ENCODE data around the gene TENM4. TPM values are rescaled to one million over a fixed set of nuclear protein-coding genes. Genes with fewer than 3 reads are reported as not detected.
A peak's percentile ranks its signal among the peaks of the same experiment; 100 is the strongest.
"Not testable (repeated sequence)": the region's sequence is repeated elsewhere in the genome, so short reads cannot be mapped to it uniquely, and the experiment has no call there.

Gene TENM4
- total RNA-seq, 1 donor from 2014 or later = not detected

GRCh38 chr11:78986305-78986704 lies 454.5 kb downstream of the TENM4 start:
- DNase-seq (ENCODE audit: low read depth in 2 of 2) = no peak

- DNase-seq (ENCODE audit: low read depth in 2 of 2) = no peak
Observed at GRCh38 chr11:78985663-78986062, 455.2 kb downstream of the TENM4 start.

- DNase-seq (ENCODE audit: low read depth in 2 of 2) = no peak
Observed at GRCh38 chr11:78982473-78982872, 458.4 kb downstream of the TENM4 start.

GRCh38 chr11:78981153-78981552 lies 459.7 kb downstream of the TENM4 start:
- no peak for DNase-seq (ENCODE audit: low read depth in 2 of 2)

DNA sequence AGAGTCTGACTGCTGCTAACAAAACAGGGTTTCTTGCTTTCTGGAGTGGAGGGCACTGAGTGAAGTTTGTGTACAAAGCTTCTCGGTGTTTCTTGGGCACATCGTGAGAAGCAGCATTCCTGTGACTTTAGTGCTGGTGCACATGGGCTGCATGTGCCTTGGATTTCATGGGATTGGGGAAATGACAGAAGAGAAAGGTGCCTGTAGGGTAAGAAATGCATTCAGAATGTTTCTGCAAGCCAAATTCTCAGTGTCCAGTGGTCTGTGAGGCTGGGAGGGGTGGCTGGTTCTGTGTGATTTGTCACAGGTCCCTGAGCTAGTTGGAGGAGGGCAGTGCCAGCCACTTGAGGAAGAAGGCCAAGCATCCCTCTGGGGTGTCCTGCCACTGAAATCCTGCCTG lies 462.0 kb downstream of the TENM4 start:
- no peak for DNase-seq (ENCODE audit: low read depth in 2 of 2)

DNA sequence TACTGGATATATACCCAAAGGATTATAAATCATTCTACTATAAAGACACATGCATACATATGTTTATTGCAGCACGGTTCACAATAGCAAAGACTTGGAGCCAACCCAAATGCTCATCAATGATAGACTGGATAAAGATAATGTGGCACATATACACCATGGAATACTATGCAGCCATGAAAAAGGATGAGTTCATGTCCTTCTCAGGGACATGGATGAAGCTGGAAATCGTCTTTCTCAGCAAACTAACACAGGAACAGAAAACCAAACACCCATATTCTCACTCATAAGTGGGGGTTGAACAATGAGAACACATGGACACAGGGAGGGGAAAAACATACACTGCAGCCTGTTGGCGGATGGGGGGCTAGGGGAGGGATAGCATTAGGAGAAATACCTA lies 463.0 kb downstream of the TENM4 start:
- not testable (repeated sequence) for DNase-seq (ENCODE audit: low read depth in 2 of 2)

- no peak for DNase-seq (ENCODE audit: low read depth in 2 of 2)
Observed at GRCh38 chr11:78977009-78977408, 463.8 kb downstream of the TENM4 start.

DNA sequence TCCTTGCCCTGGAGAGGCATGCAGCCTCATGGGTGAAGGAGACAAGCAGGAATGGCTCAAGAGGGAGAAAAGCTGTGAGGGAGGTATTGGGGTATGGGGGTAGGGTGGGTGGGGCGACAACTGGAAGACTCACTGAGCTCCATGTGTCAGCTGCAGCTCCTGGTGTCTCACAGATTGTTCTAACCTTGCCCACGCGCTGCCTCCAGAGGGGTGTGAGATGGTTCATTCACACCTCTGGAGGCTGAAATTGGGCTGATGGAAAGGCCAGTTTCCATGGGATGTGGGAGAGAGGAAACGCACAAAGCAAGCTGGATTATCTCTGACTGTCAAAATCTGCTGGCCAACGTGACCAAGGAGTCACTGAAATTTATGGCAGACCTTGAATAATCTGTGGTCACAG lies 465.7 kb downstream of the TENM4 start:
- no peak for DNase-seq (ENCODE audit: low read depth in 2 of 2)

- no peak for DNase-seq (ENCODE audit: low read depth in 2 of 2)
Observed at GRCh38 chr11:78973876-78974275, 467.0 kb downstream of the TENM4 start.

GRCh38 chr11:78972590-78972989 lies 468.2 kb downstream of the TENM4 start:
- DNase-seq (ENCODE audit: low read depth in 2 of 2) = no peak

DNA sequence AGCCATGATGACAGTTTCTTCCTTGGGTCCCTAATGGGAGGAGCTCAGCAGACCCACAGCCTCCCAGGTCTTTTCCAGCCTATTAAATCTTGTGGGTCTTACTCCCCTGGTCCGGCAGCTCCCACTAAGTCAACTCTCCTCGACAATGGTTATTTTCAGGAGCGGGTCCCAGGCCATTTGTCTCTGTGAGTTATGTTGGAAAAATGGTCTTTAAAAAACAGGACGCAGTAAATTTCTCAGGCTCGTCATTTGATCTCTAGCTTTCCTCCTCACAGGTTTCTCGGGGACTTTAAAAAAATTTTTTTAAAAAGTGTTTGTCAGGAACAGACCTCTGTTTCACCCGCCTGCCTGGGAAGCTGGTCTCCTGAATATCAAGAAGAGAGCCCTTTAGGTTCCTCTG lies 468.7 kb downstream of the TENM4 start:
- DNase-seq (ENCODE audit: low read depth in 2 of 2) = no peak

DNA sequence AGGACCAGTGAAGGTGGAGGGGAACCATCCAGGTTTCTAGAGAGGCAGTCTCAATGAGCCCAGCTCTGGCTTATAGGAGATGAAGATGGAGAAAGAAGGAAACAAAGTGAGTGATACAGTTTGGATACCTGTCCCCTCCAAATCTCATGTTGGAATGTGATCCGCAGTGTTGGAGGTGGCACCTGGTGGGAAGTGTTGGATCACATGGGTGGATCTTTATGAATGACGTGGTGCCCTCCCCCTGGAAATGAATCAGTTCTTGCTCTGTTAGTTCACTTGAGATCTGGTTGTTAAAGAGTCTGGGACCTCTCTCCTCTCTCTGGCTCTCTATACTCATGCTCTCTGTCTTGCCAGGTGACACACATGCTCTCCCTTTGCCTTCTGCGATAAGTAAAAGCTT lies 473.0 kb downstream of the TENM4 start:
- no peak for DNase-seq (ENCODE audit: low read depth in 2 of 2)

GRCh38 chr11:78965432-78965831 lies 475.4 kb downstream of the TENM4 start:
- DNase-seq (ENCODE audit: low read depth in 2 of 2) = no peak

DNA sequence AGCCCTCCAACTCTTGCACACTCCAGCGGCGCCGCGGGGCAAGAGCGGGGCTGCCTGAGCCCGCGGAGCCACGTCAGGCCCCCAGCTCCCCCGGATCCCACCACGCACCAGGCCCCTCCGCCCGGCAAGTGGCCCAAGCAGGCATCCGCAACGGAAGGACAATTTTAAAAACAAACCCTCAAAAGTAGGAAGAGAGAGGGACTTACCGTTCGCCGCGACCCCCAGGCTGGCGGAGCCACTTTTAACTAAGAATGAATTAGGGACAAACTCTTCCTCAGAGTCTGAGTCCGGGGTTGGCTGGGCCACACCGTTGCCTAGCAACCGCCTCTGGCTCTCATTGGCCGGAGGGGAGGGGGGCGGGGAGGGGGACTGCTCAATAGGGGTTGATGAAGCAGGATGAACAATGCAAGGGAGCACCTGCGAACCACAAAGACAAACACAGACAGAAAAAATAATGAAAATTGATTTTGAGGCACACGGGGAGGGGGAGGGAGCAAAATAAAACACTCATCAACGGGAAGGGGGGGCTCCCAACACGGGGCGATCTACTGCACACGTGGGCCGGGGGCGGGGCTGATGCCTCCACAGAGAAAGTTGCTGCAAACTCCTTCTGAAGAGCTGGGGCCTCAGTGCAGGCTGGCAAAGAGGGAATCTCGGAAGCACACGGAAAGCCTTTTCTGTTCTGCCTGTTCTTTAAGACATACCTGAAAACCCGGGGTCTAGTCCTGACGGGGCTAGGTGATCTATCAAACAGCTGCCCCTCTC lies 478.7 kb downstream of the TENM4 start:
- peak; percentile 8 to 24 for DNase-seq (ENCODE audit: low read depth in 2 of 2)

DNA sequence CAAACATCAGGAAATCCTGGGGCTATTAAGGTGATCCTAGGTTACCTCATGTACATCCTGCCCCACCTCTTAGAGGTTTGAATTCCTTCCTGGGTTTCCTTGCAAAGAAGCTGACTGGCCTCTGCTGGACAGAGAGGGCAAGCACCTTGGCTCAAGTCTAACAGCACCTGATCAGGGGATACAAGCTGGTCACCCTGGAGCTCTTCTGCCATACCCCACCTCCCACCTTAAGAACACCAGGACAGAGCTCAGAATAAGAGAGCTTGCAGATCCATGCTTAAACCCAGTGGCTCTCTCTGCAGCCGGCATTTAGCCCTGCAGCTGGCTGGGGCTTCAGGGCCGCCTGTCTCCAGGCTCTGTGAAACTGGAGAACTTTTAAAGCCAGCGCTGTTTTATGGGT lies 479.6 kb downstream of the TENM4 start:
- peak; percentile 8 to 41 for DNase-seq (ENCODE audit: low read depth in 2 of 2)

DNA sequence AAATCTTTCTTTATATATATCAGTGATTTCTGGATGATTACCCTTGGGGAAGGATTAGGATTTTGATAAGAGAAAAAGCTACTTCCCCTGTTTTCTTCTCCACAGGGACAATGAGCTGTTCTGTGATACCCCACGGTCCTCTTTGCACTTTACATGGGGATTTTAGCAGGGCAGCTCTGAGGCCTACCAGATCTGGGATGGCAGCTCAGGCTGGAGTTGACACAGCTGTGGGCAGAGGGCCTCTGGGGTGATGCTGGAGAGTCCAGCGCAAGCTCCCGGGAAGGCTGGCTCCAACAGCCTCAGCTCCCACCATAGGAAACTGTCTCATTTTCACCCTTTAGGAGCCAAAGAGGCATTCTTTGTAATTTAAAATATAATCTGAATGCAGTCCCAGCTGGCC lies 482.4 kb downstream of the TENM4 start:
- no peak for DNase-seq (ENCODE audit: low read depth in 2 of 2)

GRCh38 chr11:78957476-78958245 lies 483.2 kb downstream of the TENM4 start:
- peak in 1 of 2 donors; percentile 25 for DNase-seq (ENCODE audit: low read depth in 2 of 2)

DNA sequence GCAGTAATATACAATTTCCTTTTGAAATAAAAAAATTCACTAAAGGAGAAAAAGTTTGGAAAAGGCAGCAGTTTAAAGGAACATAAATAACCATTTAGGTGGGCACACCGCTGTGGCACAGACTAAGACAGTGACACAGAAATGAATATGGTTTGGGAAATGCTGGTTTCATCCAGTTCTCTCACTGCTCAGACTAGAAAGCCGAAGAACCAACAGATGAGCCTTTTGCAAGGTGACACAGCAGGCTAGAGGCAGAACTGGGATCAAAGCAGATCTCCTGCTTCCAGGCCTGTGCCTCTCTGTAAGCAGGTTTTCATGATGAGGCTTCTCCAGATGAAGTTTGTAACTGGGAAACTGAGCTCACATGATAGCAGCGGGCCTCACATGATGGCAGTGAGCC lies 486.1 kb downstream of the TENM4 start:
- DNase-seq (ENCODE audit: low read depth in 2 of 2) = no peak

GRCh38 chr11:78954261-78954660 lies 486.6 kb downstream of the TENM4 start:
- DNase-seq (ENCODE audit: low read depth in 2 of 2) = no peak

- no peak for DNase-seq (ENCODE audit: low read depth in 2 of 2)
Observed at GRCh38 chr11:78952890-78953289, 487.9 kb downstream of the TENM4 start.

DNA sequence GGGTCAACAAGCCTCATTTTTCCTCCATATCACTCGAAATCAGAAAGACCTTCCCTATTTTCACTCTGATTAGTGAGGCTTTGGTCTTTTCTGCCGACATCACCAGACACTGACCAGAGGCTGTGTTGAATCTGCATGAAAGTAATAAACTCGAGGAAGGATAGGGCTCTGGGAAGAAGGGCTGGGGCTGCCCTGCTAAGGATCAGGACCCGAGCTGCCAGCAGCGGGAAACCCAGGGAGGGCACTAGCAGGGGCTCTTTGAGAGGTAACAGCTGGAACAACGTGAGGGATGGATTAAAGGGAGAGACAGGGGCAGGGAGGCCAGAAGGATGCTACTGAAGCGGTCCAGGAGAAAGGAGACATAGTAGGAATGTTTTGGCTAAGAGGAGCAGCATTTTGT lies 488.7 kb downstream of the TENM4 start:
- no peak for DNase-seq (ENCODE audit: low read depth in 2 of 2)

- DNase-seq (ENCODE audit: low read depth in 2 of 2) = no peak
Observed at GRCh38 chr11:78949976-78950690, 490.7 kb downstream of the TENM4 start.

All from lung microvascular endothelial cell (primary cell).